Measurements from ENCODE around the gene FYTTD1. TPM values are rescaled to one million over a fixed set of nuclear protein-coding genes. Genes with fewer than 3 reads are reported as not detected.

The FYTTD1 gene
- total and polyA plus RNA-seq, 2 of the 4 experiments (the other 2 are of a cell fraction) = 20.4 to 50.2 TPM

DNA sequence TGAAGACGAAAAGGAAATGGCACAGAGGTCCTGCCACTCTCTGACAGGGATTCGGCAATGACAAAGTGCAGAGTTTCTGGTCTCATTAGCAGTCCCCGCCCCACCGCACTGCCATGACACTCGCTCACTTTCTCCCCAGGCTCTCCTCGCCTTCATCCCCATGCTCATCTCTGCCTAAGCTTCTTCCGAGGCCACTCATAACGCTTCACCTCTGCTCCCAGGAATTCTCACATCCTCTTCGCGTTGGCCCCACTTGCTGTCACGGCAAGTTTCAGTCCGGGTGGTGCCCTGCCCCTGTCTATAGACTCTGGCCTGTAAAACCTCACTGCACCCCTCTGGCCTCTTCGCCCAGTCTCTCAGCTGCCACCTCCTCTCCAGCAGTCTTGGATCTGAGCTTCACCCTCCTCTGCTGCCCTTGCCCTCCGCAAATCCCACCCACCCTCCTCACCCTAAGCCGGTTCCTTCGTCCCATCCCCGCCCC, 13.6 kb upstream of the FYTTD1 start:
- dilution Hi-C loops (cut with HindIII; ENCODE audit: low sequenced_read_pairs, unreplicated experiment) (no loop called here), in situ Hi-C loops (cut with MboI; ENCODE audit: low sequenced_read_pairs) (no loop called here), intact Hi-C loops (cut with micrococcal nuclease) (loop anchor here (2.0 kb wide), 1 partner anchor 23 kb away; no protein-coding TSS in a partner anchor)
- H3K4me3 ChIP-seq (ENCODE audit: insufficient read depth, low read depth, low read length) = peak overlapping the region; percentile 70
- peaks cover 8% of the 10 kb centered on the region; the same call in 1 of the 2 replicates for H4K20me1 ChIP-seq (ENCODE audit: insufficient read depth, low read length)
- BruUV-seq (replicated peaks) = no TSS peak
- peak overlapping the region; percentile 81; the same call in 1 of the 2 replicates for H3K14ac ChIP-seq (replicated peaks; ENCODE audit: low read depth, low read length)
- H3K56ac ChIP-seq (ENCODE audit: extremely low read depth, insufficient read depth, low read length) = no peak overlapping the region
- peak overlapping the region in 1 of 2 experiments; percentile 20; a peak in 1 of 4 replicates for H4K8ac ChIP-seq (ENCODE audit: low read depth in 2 of 2, low read length in 2 of 2)
- peak overlapping the region; percentile 94 for H3K23ac ChIP-seq (ENCODE audit: low read depth, low read length)
- H3K9me3 ChIP-seq (ENCODE audit: control insufficient read depth, insufficient read depth, low read length) = no peaks in the 10 kb centered on the region
- POLR2A ChIA-PET (ENCODE audit: unreplicated experiment) = no interaction called here
- peak overlapping the region; percentile 16; the same call in 1 of the 2 replicates for H2BK120ac ChIP-seq (ENCODE audit: low read depth, low read length)
- H3K27me3 ChIP-seq (ENCODE audit: control insufficient read depth, insufficient read depth, low read length) = no peaks in the 10 kb centered on the region
- H4K91ac ChIP-seq (ENCODE audit: insufficient read depth, low read depth, low read length) = peak overlapping the region; percentile 1; the same call in 1 of the 2 replicates
- no peak overlapping the region for H3K18ac ChIP-seq (ENCODE audit: low read depth, low read length)
- no peak overlapping the region for H4K5ac ChIP-seq (ENCODE audit: low read depth, low read length)
- peak overlapping the region; percentile 90 for H2AK9ac ChIP-seq (replicated peaks; ENCODE audit: low read depth, low read length, poor library complexity)
- whole genome bisulfite sequencing, 2 experiments (ENCODE audit: extremely low coverage in 2 of 2, insufficient read length in 1 of 2) = 0% methylated on average over 8 of the region's 17 CpGs; no CpG with 5 or more reads in 1 of the 2 experiments
- peak overlapping the region; percentile 91 for H2AFZ ChIP-seq (replicated peaks; ENCODE audit: low read length, poor library complexity)
- peak overlapping the region; percentile 93 for H3K4me2 ChIP-seq (ENCODE audit: low read depth, low read length)
- no peaks in the 10 kb centered on the region for H3K36me3 ChIP-seq (ENCODE audit: control insufficient read depth, insufficient read depth, low read length)
- no peak overlapping the region for H2BK20ac ChIP-seq (ENCODE audit: low read depth, low read length)
- no peak overlapping the region for H2BK15ac ChIP-seq (ENCODE audit: low read depth, low read length)
- peaks cover 1% of the 10 kb centered on the region; the same call in 1 of the 2 replicates for H3K4me1 ChIP-seq (ENCODE audit: control insufficient read depth, insufficient read depth, low read length)
- H2BK5ac ChIP-seq (ENCODE audit: low read depth, low read length, poor library complexity, severe bottlenecking) = peak overlapping the region; percentile 4
- TF ChIP-seq FOS (IDR thresholded peaks at IDR 0.05; ENCODE audit: low read depth, low read length) (no peak), MXI1 (IDR thresholded peaks at IDR 0.05; ENCODE audit: borderline replicate concordance, low read depth, low read length) (peak; percentile 25; the same call in 1 of the 2 replicates)
- peaks cover 3% of the 10 kb centered on the region for H3K9me1 ChIP-seq (ENCODE audit: insufficient read depth, low read length)
- peaks cover 18 to 47% of the 10 kb centered on the region in 2 experiments for H3K79me1 ChIP-seq (ENCODE audit: low read depth in 1 of 2, low read length in 2 of 2)
- ATAC-seq (ENCODE audit: low read depth) (peak; percentile 12), DNase-seq (no peak)
- peak overlapping the region; percentile 83 for H3K9ac ChIP-seq (ENCODE audit: low read depth, low read length)
- H3K4ac ChIP-seq (ENCODE audit: low read depth, low read length) = peak overlapping the region; percentile 60
- H2AK5ac ChIP-seq (ENCODE audit: low read depth, low read length) = peak overlapping the region; percentile 80
- CTCF ChIA-PET = no interaction called here
- H3K27ac ChIP-seq (ENCODE audit: insufficient read depth, low read length) = peak overlapping the region; percentile 20
